H54 (cell line): ENCODE results near the gene NOL4L.
A peak's percentile ranks its signal among the peaks of the same experiment; 100 is the strongest.
"Not testable (repeated sequence)": the region's sequence is repeated elsewhere in the genome, so short reads cannot be mapped to it uniquely, and the experiment has no call there.

Experiments
- DNase-seq: peaks from one replicate; pipeline ENCODE4 v3.0.0; 2011; ENCODE audit warnings: low spot score, mixed read lengths; ENCODE audit not compliant: insufficient read length
- FAIRE-seq: peaks from 3 replicates; lab custom pipeline; 2011; peaks lifted over from hg19 to GRCh38; lab: Jason Lieb, UNC
- POLR2A ChIP-seq: IDR thresholded peaks from 2 replicates; pipeline ENCODE4 v1.6.1; 2011; ENCODE audit warnings: low read depth, mild to moderate bottlenecking, low read length

Gene NOL4L

DNA sequence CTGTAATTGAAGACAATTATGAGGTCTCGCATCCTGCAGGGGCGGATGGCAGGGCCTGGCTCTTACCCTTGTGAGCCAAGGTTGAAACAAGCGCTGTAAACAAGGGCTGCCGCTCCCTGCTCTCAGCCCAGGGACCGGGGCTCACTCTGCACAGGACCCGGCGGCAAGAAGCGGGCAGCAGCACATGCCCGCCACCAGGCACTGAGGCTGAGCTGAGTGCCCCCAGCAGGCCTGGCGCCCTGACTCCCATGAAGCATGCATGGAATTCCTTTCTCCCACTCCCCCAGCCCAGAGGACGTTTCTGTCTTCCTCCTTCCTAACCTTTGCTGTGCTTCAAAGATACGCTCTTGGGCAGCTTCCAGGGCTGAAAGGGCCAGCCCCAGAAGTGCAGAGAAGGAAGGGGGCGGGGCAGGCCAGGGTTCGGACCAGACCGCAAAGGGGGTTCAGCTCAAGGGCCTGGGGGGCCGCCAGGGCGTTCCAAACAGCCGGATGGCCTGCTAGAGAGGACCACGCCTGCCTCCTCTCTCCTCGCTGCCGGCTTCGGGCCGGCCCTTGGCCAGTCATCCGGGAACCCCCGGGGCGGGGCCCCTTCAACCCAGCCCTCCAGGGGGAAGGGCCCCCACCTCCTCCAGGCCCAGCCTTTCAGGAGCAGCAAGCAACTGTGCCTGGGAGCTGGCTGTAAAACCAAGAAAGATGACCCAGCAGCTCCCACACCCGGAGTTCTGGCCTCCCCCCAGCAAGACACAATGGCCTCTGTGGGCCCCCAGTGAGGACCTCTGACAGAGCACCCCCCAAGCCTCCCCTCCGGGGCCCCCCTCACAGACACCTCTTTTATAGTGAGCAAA is 109.9 kb downstream of the NOL4L start:
- FAIRE-seq (no peak), DNase-seq (peak; percentile 98)
- TF ChIP-seq POLR2A, result peak; percentile 40

- FAIRE-seq (no peak), DNase-seq (no peak)
- no peak for TF ChIP-seq POLR2A
These were observed 110.5 kb downstream of the NOL4L start for GRCh38 chr20:32474717-32474966.

- no peak for TF ChIP-seq POLR2A
- FAIRE-seq (no peak), DNase-seq (no peak)
These were observed 111.0 kb downstream of the NOL4L start for GRCh38 chr20:32474009-32474716.

GRCh38 chr20:32473231-32474008 is 111.7 kb downstream of the NOL4L start:
- DNase-seq (no peak), FAIRE-seq (no peak)
- TF ChIP-seq POLR2A, result no peak

DNA sequence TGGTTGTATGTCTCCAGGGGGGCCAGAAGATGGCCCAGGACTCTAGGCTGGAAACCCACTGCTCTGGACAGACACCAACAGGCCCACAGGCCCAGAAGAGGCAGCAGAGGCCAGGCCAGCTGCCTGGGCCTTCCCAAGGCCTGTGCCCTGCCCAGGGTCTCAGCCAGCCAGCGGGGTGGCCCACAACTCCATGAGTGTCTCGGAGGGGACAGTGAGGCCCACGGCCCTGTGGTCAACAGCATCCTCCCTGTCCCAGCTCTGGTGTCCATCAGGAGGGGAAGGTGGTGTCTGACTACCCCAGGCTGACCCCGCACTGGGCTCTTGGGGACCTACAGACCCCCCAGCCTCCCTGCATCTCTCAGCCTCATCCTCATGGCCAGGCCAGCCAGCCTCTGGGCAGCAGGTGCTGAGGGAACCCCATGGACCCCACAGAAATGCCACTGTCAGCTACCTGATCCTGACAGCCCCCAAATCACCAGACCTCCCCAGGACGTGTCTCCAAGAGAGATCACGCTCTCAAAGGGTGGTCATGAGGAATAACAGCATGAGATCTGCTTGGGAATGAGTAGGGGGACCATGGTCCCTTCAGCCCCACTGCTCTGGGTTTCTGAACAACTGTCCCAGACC is 112.4 kb downstream of the NOL4L start:
- TF ChIP-seq POLR2A, result no peak
- DNase-seq (no peak), FAIRE-seq (no peak)

DNA sequence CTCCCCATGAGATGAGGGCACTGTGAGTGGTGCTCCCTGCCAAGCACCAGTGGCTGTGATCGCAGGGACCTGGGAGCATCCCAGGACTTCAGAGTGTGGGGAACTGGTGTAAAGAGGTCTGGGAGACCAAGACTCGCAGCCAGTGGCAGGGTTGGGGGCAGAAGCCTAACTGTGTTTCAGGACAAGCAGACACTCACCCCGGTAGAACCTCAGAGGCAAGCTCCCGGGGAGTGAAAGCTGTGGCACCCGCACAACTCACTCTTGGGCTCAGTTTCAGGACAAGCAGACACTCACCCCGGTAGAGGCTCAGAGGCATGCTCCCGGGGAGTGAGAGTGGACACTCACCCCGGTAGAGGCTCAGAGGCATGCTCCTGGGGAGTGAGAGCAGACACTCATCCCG is 114.2 kb downstream of the NOL4L start:
- FAIRE-seq, result no peak
- no peak for DNase-seq
- TF ChIP-seq POLR2A, result no peak

- DNase-seq, result no peak
These were observed 114.9 kb downstream of the NOL4L start for GRCh38 chr20:32470025-32470861.

GRCh38 chr20:32468860-32469259 is 116.3 kb downstream of the NOL4L start:
- FAIRE-seq (no peak), DNase-seq (no peak)
- no peak for TF ChIP-seq POLR2A

More at GRCh38 chr20:32470025-32470861, 114.9 kb downstream of the NOL4L start:
- no peak for TF ChIP-seq POLR2A
- FAIRE-seq, result no peak

DNA sequence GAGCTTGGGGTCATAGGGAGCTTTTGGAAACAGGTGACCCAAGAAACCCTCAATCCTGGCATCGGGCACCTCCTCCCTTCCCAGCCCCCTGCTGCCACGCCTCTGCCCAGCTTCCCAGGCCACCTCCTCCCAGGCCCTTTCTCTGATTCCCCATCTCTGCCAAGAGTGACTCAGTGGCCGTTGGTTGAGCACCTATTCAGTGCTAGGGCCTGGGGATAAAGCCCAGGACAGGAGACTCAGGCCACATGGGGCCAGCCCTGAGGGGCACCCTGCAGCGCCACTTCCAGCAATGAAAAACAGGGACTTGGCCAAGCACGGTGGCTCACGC is 116.9 kb downstream of the NOL4L start:
- no peak for FAIRE-seq
- no peak for DNase-seq
- TF ChIP-seq POLR2A, result no peak

DNA sequence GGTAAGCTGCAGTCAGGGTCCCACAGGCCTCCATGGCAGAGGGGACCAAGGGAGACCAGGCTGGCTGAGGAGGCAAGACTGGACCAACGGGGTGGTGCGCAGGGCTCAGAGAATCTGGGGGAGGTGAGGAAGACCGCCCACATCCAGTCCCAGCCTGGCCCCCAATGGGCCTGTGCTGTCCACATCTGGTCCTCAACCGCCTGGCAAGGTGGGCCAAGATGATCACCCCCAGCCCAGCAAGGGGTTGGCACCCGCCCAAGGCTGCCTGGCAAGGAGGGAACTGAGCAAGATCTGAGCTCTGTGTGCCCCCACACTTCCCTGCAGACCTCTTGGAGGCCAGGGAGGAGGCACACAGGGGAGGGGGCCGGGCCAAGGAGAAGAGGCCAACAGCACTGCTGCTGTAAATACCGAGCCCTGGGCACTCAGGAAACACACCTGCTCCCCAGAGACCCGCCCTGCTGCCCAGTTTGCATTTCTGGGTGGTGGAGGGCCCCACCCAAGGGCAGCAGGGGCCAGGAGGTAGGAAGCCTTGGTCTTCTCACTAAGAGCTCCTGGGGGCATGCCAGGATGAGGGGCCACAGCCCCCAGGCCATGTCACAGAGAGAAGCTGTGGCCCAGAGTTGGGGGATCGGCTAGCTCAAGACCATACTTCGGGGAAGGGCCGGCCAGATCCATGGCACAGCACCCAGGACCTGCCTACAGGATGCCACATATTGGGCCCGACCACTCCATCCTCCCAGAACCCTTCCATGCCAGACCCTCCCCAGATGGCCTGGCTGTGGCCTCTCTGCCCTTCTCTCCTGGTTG is 117.4 kb downstream of the NOL4L start:
- no peak for DNase-seq
- no peak for FAIRE-seq

DNA sequence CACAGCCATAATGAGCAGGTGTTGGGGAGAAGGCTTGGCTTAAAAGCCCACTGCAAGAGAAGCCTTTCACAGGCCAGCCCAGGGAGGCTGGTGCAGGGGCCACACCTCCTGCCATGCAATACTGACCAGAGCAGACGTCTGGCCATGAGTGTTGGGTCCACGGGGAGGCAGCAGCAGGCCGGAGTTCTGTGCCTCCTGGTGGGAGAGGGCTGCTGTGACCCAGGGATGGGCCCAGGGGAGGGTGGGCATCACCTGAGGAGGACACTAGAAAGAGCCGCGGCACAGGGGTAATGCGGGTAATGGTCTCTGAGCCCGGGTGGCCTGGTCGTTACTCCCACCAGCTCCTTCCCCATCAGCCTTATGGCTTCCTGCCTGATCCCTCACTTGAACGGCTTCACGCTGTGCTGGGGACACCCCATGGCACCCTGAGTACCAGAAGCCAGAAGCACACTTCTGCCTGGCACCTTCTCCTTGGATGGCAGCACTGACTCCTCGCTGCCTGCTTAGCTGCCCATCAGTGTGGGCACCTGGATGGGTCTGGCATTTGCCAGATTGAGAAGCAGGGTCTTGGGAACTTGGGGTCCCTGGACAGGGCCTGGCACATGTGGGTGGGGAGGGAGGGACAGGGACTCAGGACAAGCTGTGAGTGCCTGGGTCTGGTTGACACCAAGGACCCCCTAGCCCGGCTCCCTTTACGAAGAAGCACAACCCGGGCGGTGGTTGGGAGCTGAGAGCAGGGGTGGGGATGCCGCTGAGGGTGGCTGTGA is 118.2 kb downstream of the NOL4L start:
- DNase-seq (no peak), FAIRE-seq (no peak)
- no peak for TF ChIP-seq POLR2A

More for the DNA sequence above, 117.4 kb downstream of the NOL4L start:
- no peak for TF ChIP-seq POLR2A

DNA sequence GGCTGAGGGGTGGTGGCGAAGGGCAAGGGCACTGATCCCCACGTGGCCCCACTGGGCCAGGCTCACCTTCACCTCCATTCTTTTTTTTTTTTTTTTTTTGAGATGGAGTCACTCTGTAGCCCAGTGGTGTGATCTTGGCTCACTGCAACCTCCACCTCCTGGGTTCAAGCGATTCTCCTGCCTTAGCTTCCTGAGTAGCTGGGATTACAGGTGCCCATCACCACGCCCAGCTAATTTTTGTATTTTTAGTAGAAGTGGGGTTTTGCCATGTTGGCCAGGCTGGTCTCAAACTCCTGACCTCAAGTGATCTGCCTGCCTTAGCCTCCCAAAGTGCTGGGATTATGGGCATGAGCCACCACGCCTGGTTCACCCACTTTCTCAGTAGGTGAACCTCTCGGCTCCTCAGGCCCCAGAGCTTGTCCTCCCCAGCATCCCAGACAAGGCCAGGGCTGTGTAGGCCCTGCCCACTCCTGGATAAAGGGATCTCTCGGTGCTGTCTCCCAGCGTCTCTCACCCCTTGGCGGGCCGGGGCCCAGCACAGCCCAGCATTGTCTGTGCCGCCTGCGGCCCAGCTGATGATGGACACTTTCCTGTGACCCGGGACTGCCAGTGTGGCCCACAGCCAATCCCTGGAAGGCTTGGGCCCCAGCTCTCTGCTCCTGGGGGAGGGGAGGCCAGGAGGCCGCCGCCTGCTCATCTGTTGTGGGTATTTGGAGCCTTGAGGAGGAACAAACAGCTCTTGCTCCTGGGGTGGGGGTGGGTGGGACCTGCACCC is 119.0 kb downstream of the NOL4L start:
- not testable (repeated sequence) for DNase-seq, FAIRE-seq
